Upper lobe of left lung (tissue), 6 donors: ENCODE data around the gene PHETA1. TPM values are rescaled to one million over a fixed set of nuclear protein-coding genes. Genes with fewer than 3 reads are reported as not detected.
"Not testable (repeated sequence)": the region's sequence is repeated elsewhere in the genome, so short reads cannot be mapped to it uniquely, and the experiment has no call there.

Source experiments
- ATAC-seq, 2 donors: fragments of 200-7000 bp; cut with Tn5 transposase; one replicate each; pipeline ENCODE4 v1.9.1; 2022; ENCODE audit warnings: mild to moderate bottlenecking in 2 of 2, moderate library complexity in 2 of 2; ENCODE audit not compliant: low FRiP score in 2 of 2
- DNase-seq, 2 donors: peaks; one replicate each; pipeline ENCODE4 v3.0.0-alpha.2; 2019 to 2020
- H3K27ac ChIP-seq, 4 donors: fragments of 200-600 bp; sonication (generic); one replicate each; pipeline ENCODE4 v1.5.1; 2016 to 2019
- H3K27me3 ChIP-seq, 4 donors: fragments of 200-600 bp; sonication (generic); one replicate each; pipeline ENCODE4 v1.5.1; 2017 to 2019
- H3K36me3 ChIP-seq, 4 donors: fragments of 200-600 bp; sonication (generic); one replicate each; pipeline ENCODE4 v1.5.1; 2016 to 2019
- H3K4me1 ChIP-seq, 4 donors: fragments of 200-600 bp; sonication (generic); one replicate each; pipeline ENCODE4 v1.5.1; 2018 to 2019
- H3K4me3 ChIP-seq, 4 donors: fragments of 200-600 bp; sonication (generic); one replicate each; pipeline ENCODE4 v1.5.1; 2017 to 2019; ENCODE audit warnings: mild to moderate bottlenecking in 2 of 4, moderate library complexity in 1 of 4
- H3K9me3 ChIP-seq, 4 donors: fragments of 200-600 bp; sonication (generic); one replicate each; pipeline ENCODE4 v1.5.1; 2018 to 2019
- EP300 ChIP-seq, 4 donors: sonication (generic); formaldehyde crosslinking; IDR thresholded peaks; one replicate each; pipeline ENCODE4 v1.5.1; 2017; ENCODE audit warnings: antibody characterized with exemption in 4 of 4, control low read depth in 2 of 4
- POLR2A ChIP-seq, 4 donors: fragments of 450-650 bp; IDR thresholded peaks; one replicate each; pipeline ENCODE4 v1.5.1; 2016 to 2017; ENCODE audit warnings: antibody characterized with exemption in 4 of 4, mild to moderate bottlenecking in 2 of 4
- POLR2AphosphoS5 ChIP-seq, 2 donors: sonication (generic); formaldehyde crosslinking; IDR thresholded peaks; one replicate each; pipeline ENCODE4 v1.5.1; 2017; ENCODE audit warnings: antibody characterized with exemption in 2 of 2
- WGBS, 2 donors: methylation state at CpG; one replicate each; pipeline ENCODE4 v1.1.5; 2017 to 2018; 5-methylcytosine and 5-hydroxymethylcytosine counted together
- total RNA-seq, 6 donors: library from RNA; depleted of rRNA in 4 of 6; stranded (reverse); fragments of >200 nt in 4 of 6; gene quantifications; one replicate each; pipeline versions ENCODE4 v1.1.0 to v1.2.1, GENCODE V29; 2016 to 2021
- TF ChIP-seq, protein P1 (sequence below), 6 experiments: fragments of 450-650 bp in 4 of 6; fragments of 200-600 bp in 2 of 6; sonication (generic) in 2 of 6; IDR thresholded peaks; one replicate each; pipeline ENCODE4 v1.5.1; 2016 to 2019; ENCODE audit warnings: antibody characterized with exemption in 6 of 6
- donor health status: DM: no; HTN: no; CAD: no; lungs with moderate emphysema.
- donor health status: DM: no; HTN: yes; CAD: no; lungs with severe emphysema.

Gene PHETA1
- total RNA-seq, 6 donors from 2014 or later: 9.1 to 24.6 (median 21.2) TPM

GRCh38 chr12:111398530-111398929 lies 29.6 kb upstream of the PHETA1 start:
- no peak overlapping the region for H3K4me3 ChIP-seq
- no peak for TF ChIP-seq POLR2AphosphoS5 (IDR thresholded peaks at IDR 0.05)
- TF ChIP-seq POLR2A (IDR thresholded peaks at IDR 0.05): no peak
- TF ChIP-seq EP300 (IDR thresholded peaks at IDR 0.05): no peak
- TF ChIP-seq, protein P1, sequence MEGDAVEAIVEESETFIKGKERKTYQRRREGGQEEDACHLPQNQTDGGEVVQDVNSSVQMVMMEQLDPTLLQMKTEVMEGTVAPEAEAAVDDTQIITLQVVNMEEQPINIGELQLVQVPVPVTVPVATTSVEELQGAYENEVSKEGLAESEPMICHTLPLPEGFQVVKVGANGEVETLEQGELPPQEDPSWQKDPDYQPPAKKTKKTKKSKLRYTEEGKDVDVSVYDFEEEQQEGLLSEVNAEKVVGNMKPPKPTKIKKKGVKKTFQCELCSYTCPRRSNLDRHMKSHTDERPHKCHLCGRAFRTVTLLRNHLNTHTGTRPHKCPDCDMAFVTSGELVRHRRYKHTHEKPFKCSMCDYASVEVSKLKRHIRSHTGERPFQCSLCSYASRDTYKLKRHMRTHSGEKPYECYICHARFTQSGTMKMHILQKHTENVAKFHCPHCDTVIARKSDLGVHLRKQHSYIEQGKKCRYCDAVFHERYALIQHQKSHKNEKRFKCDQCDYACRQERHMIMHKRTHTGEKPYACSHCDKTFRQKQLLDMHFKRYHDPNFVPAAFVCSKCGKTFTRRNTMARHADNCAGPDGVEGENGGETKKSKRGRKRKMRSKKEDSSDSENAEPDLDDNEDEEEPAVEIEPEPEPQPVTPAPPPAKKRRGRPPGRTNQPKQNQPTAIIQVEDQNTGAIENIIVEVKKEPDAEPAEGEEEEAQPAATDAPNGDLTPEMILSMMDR (IDR thresholded peaks at IDR 0.05): no peak
- H3K4me1 ChIP-seq: peaks cover 13 to 42% (median 29%) of the 10 kb centered on the region in 4 donors
- H3K27me3 ChIP-seq: no peaks in the 10 kb centered on the region
- ATAC-seq (peak in 1 of 2 donors; percentile 60), DNase-seq (peak in 1 of 2 donors; percentile 45)
- H3K36me3 ChIP-seq: no peaks in the 10 kb centered on the region
- no peaks in the 10 kb centered on the region for H3K9me3 ChIP-seq
- peak overlapping the region in 3 of 4 donors; percentile 24 to 74 (median 67) for H3K27ac ChIP-seq
- 76% methylated on average over 4 of the region's 4 CpGs for WGBS, 2 donors

GRCh38 chr12:111396726-111397445 lies 28.0 kb upstream of the PHETA1 start:
- H3K27me3 ChIP-seq: no peaks in the 10 kb centered on the region
- peak overlapping the region; percentile 4 to 77 (median 40) for H3K27ac ChIP-seq
- ATAC-seq (peak; percentile 90), DNase-seq (peak; percentile 86 to 98)
- H3K4me1 ChIP-seq: peaks cover 3 to 34% (median 20%) of the 10 kb centered on the region in 4 donors
- H3K4me3 ChIP-seq: peak overlapping the region in 2 of 4 donors; percentile 33 to 35
- 8 to 14% methylated on average over 14 to 24 of the region's 34 CpGs for WGBS, 2 donors
- no peaks in the 10 kb centered on the region for H3K36me3 ChIP-seq
- H3K9me3 ChIP-seq: no peaks in the 10 kb centered on the region
- TF ChIP-seq POLR2AphosphoS5 (IDR thresholded peaks at IDR 0.05): peak; percentile 34 to 53
- TF ChIP-seq, protein P1 (IDR thresholded peaks at IDR 0.05): peak; percentile 96 to 99 (median 99)
- TF ChIP-seq POLR2A (IDR thresholded peaks at IDR 0.05): no peak
- TF ChIP-seq EP300 (IDR thresholded peaks at IDR 0.05): peak in 1 of 4 donors; percentile 2

DNA sequence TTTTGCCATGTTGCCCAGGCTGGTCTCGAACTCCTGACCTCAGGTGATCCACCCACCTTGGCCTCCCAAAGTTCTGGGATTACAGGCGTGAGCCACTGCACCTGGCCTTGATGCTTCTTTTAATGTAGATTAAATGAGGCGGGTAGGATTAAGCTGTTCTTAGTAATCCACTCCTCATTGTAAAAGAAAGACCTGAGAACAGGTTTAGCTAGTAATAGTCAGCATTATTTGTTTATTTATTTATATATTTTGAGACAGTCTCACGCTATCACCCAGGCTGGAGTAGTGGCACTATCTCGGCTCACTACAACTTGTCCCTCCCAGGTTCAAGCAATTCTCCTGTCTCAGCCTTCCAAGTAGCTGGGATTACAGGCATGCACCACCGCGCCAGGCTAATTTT lies 27.4 kb upstream of the PHETA1 start:
- WGBS, 2 donors: 91% methylated on average over 7 of the region's 7 CpGs
- peaks cover 3 to 34% (median 20%) of the 10 kb centered on the region in 4 donors for H3K4me1 ChIP-seq

GRCh38 chr12:111395336-111396187 lies 26.7 kb upstream of the PHETA1 start:
- no peak overlapping the region for H3K4me3 ChIP-seq

More for the DNA sequence above, 27.4 kb upstream of the PHETA1 start:
- not testable (repeated sequence) for ATAC-seq, H3K4me3 ChIP-seq, H3K9me3 ChIP-seq, H3K27me3 ChIP-seq, DNase-seq, H3K36me3 ChIP-seq
- H3K27ac ChIP-seq: peak overlapping the region in 1 of 4 donors; percentile 77

More at GRCh38 chr12:111395336-111396187, 26.7 kb upstream of the PHETA1 start:
- Histone ChIP-seq H3K36me3 (no peaks in the 10 kb centered on the region), H3K27me3 (no peaks in the 10 kb centered on the region), H3K27ac (no peak overlapping the region), H3K4me1 (peaks cover 3 to 34% (median 20%) of the 10 kb centered on the region in 4 donors), H3K9me3 (no peaks in the 10 kb centered on the region)
- DNase-seq: no peak
- TF ChIP-seq, protein P1 (IDR thresholded peaks at IDR 0.05): no peak
- TF ChIP-seq EP300 (IDR thresholded peaks at IDR 0.05) (no peak), POLR2A (IDR thresholded peaks at IDR 0.05) (no peak), POLR2AphosphoS5 (IDR thresholded peaks at IDR 0.05) (no peak)
- ATAC-seq: no peak
- WGBS, 2 donors: 74 to 78% methylated on average over 8 of the region's 8 CpGs
